ENCODE results near the gene SHFL. TPM values are rescaled to one million over a fixed set of nuclear protein-coding genes. Genes with fewer than 3 reads are reported as not detected.

SHFL gene
- total RNA-seq, 1 experiment from 2014 or later, result 29.0 TPM

- H3K4me3 ChIP-seq (ENCODE audit: low read length), result no peak overlapping the region
- no peaks in the 10 kb centered on the region for H3K9me3 ChIP-seq (ENCODE audit: low read length)
- no peak overlapping the region for H3K4me2 ChIP-seq (ENCODE audit: low read depth, low read length, poor library complexity, severe bottlenecking)
- H2AFZ ChIP-seq (ENCODE audit: low read length), result no peak overlapping the region
- H3K27me3 ChIP-seq (ENCODE audit: low read length), result no peaks in the 10 kb centered on the region
- no peak overlapping the region for H3K27ac ChIP-seq (ENCODE audit: low read length)
- H3K36me3 ChIP-seq (ENCODE audit: insufficient read depth, low read length), result peaks cover 21% of the 10 kb centered on the region
- peaks cover 29% of the 10 kb centered on the region; the same call in 1 of the 2 replicates for H4K20me1 ChIP-seq (ENCODE audit: insufficient read depth, low read depth, low read length)
- H3K79me2 ChIP-seq (ENCODE audit: low read length), result peaks cover 11% of the 10 kb centered on the region
- H3K9ac ChIP-seq (ENCODE audit: low read length), result no peak overlapping the region
- peaks cover 17% of the 10 kb centered on the region for H3K4me1 ChIP-seq (ENCODE audit: low read length)
- peak; percentile 66 for DNase-seq
- H3K9me2 ChIP-seq (replicated peaks; ENCODE audit: insufficient read depth, low read length), result no peaks in the 10 kb centered on the region
Observed at GRCh38 chr19:10113592-10113963, 27.5 kb downstream of the SHFL start.

GRCh38 chr19:10113964-10114650 is 28.0 kb downstream of the SHFL start:
- DNase-seq, result peak; percentile 63
- H3K9ac ChIP-seq (ENCODE audit: low read length), result no peak overlapping the region
- peaks cover 19% of the 10 kb centered on the region for H3K36me3 ChIP-seq (ENCODE audit: insufficient read depth, low read length)
- no peak overlapping the region for H2AFZ ChIP-seq (ENCODE audit: low read length)
- H3K79me2 ChIP-seq (ENCODE audit: low read length), result peaks cover 15% of the 10 kb centered on the region
- H3K27ac ChIP-seq (ENCODE audit: low read length), result no peak overlapping the region
- H3K4me3 ChIP-seq (ENCODE audit: low read length), result no peak overlapping the region
- no peaks in the 10 kb centered on the region for H3K9me2 ChIP-seq (replicated peaks; ENCODE audit: insufficient read depth, low read length)
- H3K4me2 ChIP-seq (ENCODE audit: low read depth, low read length, poor library complexity, severe bottlenecking), result no peak overlapping the region
- H3K4me1 ChIP-seq (ENCODE audit: low read length), result peaks cover 19% of the 10 kb centered on the region
- H3K9me3 ChIP-seq (ENCODE audit: low read length), result no peaks in the 10 kb centered on the region
- H4K20me1 ChIP-seq (ENCODE audit: insufficient read depth, low read depth, low read length), result peaks cover 34% of the 10 kb centered on the region; the same call in 1 of the 2 replicates
- no peaks in the 10 kb centered on the region for H3K27me3 ChIP-seq (ENCODE audit: low read length)

- Histone ChIP-seq H3K9me3 (ENCODE audit: low read length) (no peaks in the 10 kb centered on the region), H3K4me2 (ENCODE audit: low read depth, low read length, poor library complexity, severe bottlenecking) (no peak overlapping the region), H3K27me3 (ENCODE audit: low read length) (no peaks in the 10 kb centered on the region), H3K36me3 (ENCODE audit: insufficient read depth, low read length) (peaks cover 12% of the 10 kb centered on the region), H3K9me2 (replicated peaks; ENCODE audit: insufficient read depth, low read length) (no peaks in the 10 kb centered on the region), H2AFZ (ENCODE audit: low read length) (no peak overlapping the region), H3K27ac (ENCODE audit: low read length) (no peak overlapping the region), H3K4me1 (ENCODE audit: low read length) (peaks cover 16% of the 10 kb centered on the region), H3K79me2 (ENCODE audit: low read length) (peaks cover 20% of the 10 kb centered on the region), H3K9ac (ENCODE audit: low read length) (no peak overlapping the region), H4K20me1 (ENCODE audit: insufficient read depth, low read depth, low read length) (peaks cover 38% of the 10 kb centered on the region; the same call in 1 of the 2 replicates), H3K4me3 (ENCODE audit: low read length) (no peak overlapping the region)
- peak; percentile 85 for DNase-seq
Observed at GRCh38 chr19:10114651-10115391, 28.7 kb downstream of the SHFL start.

- no peaks in the 10 kb centered on the region for H3K27me3 ChIP-seq (ENCODE audit: low read length)
- H3K4me1 ChIP-seq (ENCODE audit: low read length), result peaks cover 14% of the 10 kb centered on the region
- no peak overlapping the region for H3K4me3 ChIP-seq (ENCODE audit: low read length)
- H3K27ac ChIP-seq (ENCODE audit: low read length), result no peak overlapping the region
- peaks cover 38% of the 10 kb centered on the region; the same call in 1 of the 2 replicates for H4K20me1 ChIP-seq (ENCODE audit: insufficient read depth, low read depth, low read length)
- no peak overlapping the region for H3K9ac ChIP-seq (ENCODE audit: low read length)
- peak; percentile 62 for DNase-seq
- H3K9me3 ChIP-seq (ENCODE audit: low read length), result no peaks in the 10 kb centered on the region
- H3K36me3 ChIP-seq (ENCODE audit: insufficient read depth, low read length), result peaks cover 11% of the 10 kb centered on the region
- H3K4me2 ChIP-seq (ENCODE audit: low read depth, low read length, poor library complexity, severe bottlenecking), result no peak overlapping the region
- no peak overlapping the region for H2AFZ ChIP-seq (ENCODE audit: low read length)
- H3K9me2 ChIP-seq (replicated peaks; ENCODE audit: insufficient read depth, low read length), result no peaks in the 10 kb centered on the region
- peaks cover 20% of the 10 kb centered on the region for H3K79me2 ChIP-seq (ENCODE audit: low read length)
Observed at GRCh38 chr19:10115392-10116084, 29.4 kb downstream of the SHFL start.

- H3K27ac ChIP-seq (ENCODE audit: low read length), result no peak overlapping the region
- no peaks in the 10 kb centered on the region for H3K9me3 ChIP-seq (ENCODE audit: low read length)
- H3K9ac ChIP-seq (ENCODE audit: low read length), result no peak overlapping the region
- no peak overlapping the region for H3K4me3 ChIP-seq (ENCODE audit: low read length)
- H3K79me2 ChIP-seq (ENCODE audit: low read length), result peaks cover 20% of the 10 kb centered on the region
- H3K27me3 ChIP-seq (ENCODE audit: low read length), result no peaks in the 10 kb centered on the region
- no peaks in the 10 kb centered on the region for H3K9me2 ChIP-seq (replicated peaks; ENCODE audit: insufficient read depth, low read length)
- H3K4me2 ChIP-seq (ENCODE audit: low read depth, low read length, poor library complexity, severe bottlenecking), result no peak overlapping the region
- peaks cover 9% of the 10 kb centered on the region for H3K36me3 ChIP-seq (ENCODE audit: insufficient read depth, low read length)
- DNase-seq, result peak; percentile 56
- peaks cover 8% of the 10 kb centered on the region for H3K4me1 ChIP-seq (ENCODE audit: low read length)
- H4K20me1 ChIP-seq (ENCODE audit: insufficient read depth, low read depth, low read length), result peaks cover 38% of the 10 kb centered on the region; the same call in 1 of the 2 replicates
- H2AFZ ChIP-seq (ENCODE audit: low read length), result no peak overlapping the region
Observed at GRCh38 chr19:10116085-10116865, 30.2 kb downstream of the SHFL start.

GRCh38 chr19:10116866-10117616 is 30.9 kb downstream of the SHFL start:
- H3K27me3 ChIP-seq (ENCODE audit: low read length), result no peaks in the 10 kb centered on the region
- peaks cover 20% of the 10 kb centered on the region for H3K79me2 ChIP-seq (ENCODE audit: low read length)
- peaks cover 9% of the 10 kb centered on the region for H3K36me3 ChIP-seq (ENCODE audit: insufficient read depth, low read length)
- H3K4me1 ChIP-seq (ENCODE audit: low read length), result peaks cover 8% of the 10 kb centered on the region
- no peak for DNase-seq
- no peak overlapping the region for H3K4me2 ChIP-seq (ENCODE audit: low read depth, low read length, poor library complexity, severe bottlenecking)
- H3K27ac ChIP-seq (ENCODE audit: low read length), result no peak overlapping the region
- no peak overlapping the region for H3K9ac ChIP-seq (ENCODE audit: low read length)
- H3K4me3 ChIP-seq (ENCODE audit: low read length), result no peak overlapping the region
- H3K9me3 ChIP-seq (ENCODE audit: low read length), result no peaks in the 10 kb centered on the region
- H4K20me1 ChIP-seq (ENCODE audit: insufficient read depth, low read depth, low read length), result peaks cover 38% of the 10 kb centered on the region; the same call in 1 of the 2 replicates
- H3K9me2 ChIP-seq (replicated peaks; ENCODE audit: insufficient read depth, low read length), result no peaks in the 10 kb centered on the region
- no peak overlapping the region for H2AFZ ChIP-seq (ENCODE audit: low read length)

- no peaks in the 10 kb centered on the region for H3K27me3 ChIP-seq (ENCODE audit: low read length)
- no peaks in the 10 kb centered on the region for H3K9me2 ChIP-seq (replicated peaks; ENCODE audit: insufficient read depth, low read length)
- no peak for DNase-seq
- H3K79me2 ChIP-seq (ENCODE audit: low read length), result peaks cover 20% of the 10 kb centered on the region
- H2AFZ ChIP-seq (ENCODE audit: low read length), result no peak overlapping the region
- peak overlapping the region; percentile 86 for H3K9ac ChIP-seq (ENCODE audit: low read length)
- H3K27ac ChIP-seq (ENCODE audit: low read length), result peak overlapping the region; percentile 59; the same call in 1 of the 2 replicates
- H3K36me3 ChIP-seq (ENCODE audit: insufficient read depth, low read length), result peaks cover 9% of the 10 kb centered on the region
- H3K4me3 ChIP-seq (ENCODE audit: low read length), result peak overlapping the region; percentile 90
- H4K20me1 ChIP-seq (ENCODE audit: insufficient read depth, low read depth, low read length), result peaks cover 30% of the 10 kb centered on the region; the same call in 1 of the 2 replicates
- H3K4me1 ChIP-seq (ENCODE audit: low read length), result peaks cover 15% of the 10 kb centered on the region
- H3K4me2 ChIP-seq (ENCODE audit: low read depth, low read length, poor library complexity, severe bottlenecking), result peak overlapping the region; percentile 79
- H3K9me3 ChIP-seq (ENCODE audit: low read length), result no peaks in the 10 kb centered on the region
Observed at GRCh38 chr19:10118960-10119359, 32.8 kb downstream of the SHFL start.

Data from Karpas-422 (cell line).